Gastrocnemius medialis (tissue), 4 donors: ENCODE measurements around the gene LUC7L2. TPM values are rescaled to one million over a fixed set of nuclear protein-coding genes. Genes with fewer than 3 reads are reported as not detected.

Experiments
- ATAC-seq, 2 donors: fragments of 150-250 bp; one replicate each; pipeline ENCODE4 v1.9.1; 2016
- DNase-seq, 2 donors: peaks; one replicate each; pipeline ENCODE4 v3.0.0-alpha.2; 2019
- H3K27ac ChIP-seq, 4 donors: fragments of 200-600 bp; sonication (generic); 1 replicate in 1 of 4; 2 replicates in 3 of 4; pipeline ENCODE4 v1.5.1; 2016 to 2018; ENCODE audit warnings: mild to moderate bottlenecking in 2 of 4, moderate library complexity in 1 of 4
- H3K27me3 ChIP-seq, 3 donors: fragments of 200-600 bp; sonication (generic) in 2 of 3; 1 replicate in 1 of 3; 2 replicates in 2 of 3; pipeline versions ENCODE4 v1.5.1 to v1.6.0; 2016 to 2019; ENCODE audit warnings: mild to moderate bottlenecking in 1 of 3, moderate library complexity in 1 of 3
- H3K36me3 ChIP-seq, 2 donors: fragments of 200-600 bp; sonication (generic) in 1 of 2; one replicate each; pipeline ENCODE4 v1.5.1; 2017 to 2018
- H3K4me1 ChIP-seq, 2 donors: fragments of 200-600 bp; sonication (generic) in 1 of 2; one replicate each; pipeline ENCODE4 v1.5.1; 2016 to 2017; ENCODE audit warnings: mild to moderate bottlenecking in 2 of 2
- H3K4me3 ChIP-seq, 4 donors: fragments of 200-600 bp; sonication (generic) in 3 of 4; 1 replicate in 1 of 4; 2 replicates in 3 of 4; pipeline ENCODE4 v1.5.1; 2016 to 2019; ENCODE audit warnings: mild to moderate bottlenecking in 2 of 4
- H3K9me3 ChIP-seq, 3 donors: fragments of 200-600 bp; sonication (generic) in 2 of 3; 1 replicate in 1 of 3; 2 replicates in 2 of 3; pipeline ENCODE4 v1.5.1; 2016 to 2019
- CTCF ChIP-seq, 5 experiments: fragments of 450-650 bp in 3 of 5; fragments of 200-600 bp in 2 of 5; sonication (generic) in 2 of 5; IDR thresholded peaks in 4 of 5; conservative IDR thresholded peaks in 1 of 5; 1 replicate in 4 of 5; 2 replicates in 1 of 5; pipeline ENCODE4 v1.5.1; 2016 to 2019; ENCODE audit warnings: antibody characterized with exemption in 5 of 5, mild to moderate bottlenecking in 3 of 5, moderate library complexity in 3 of 5
- POLR2A ChIP-seq, 2 donors: fragments of 450-650 bp; IDR thresholded peaks; one replicate each; pipeline ENCODE4 v1.6.1; 2017; ENCODE audit warnings: antibody characterized with exemption in 2 of 2, mild to moderate bottlenecking in 2 of 2, moderate library complexity in 2 of 2
- in situ Hi-C, 4 donors: fragments of 200-750 bp; cut with MboI; loops; one replicate each; pipeline versions ENCODE4 v1.15.0 to v1.8.0; 2017; ENCODE audit warnings: low sequenced_read_pairs in 4 of 4
- intact Hi-C: fragments of 100-400 bp; cut with DNase I; formaldehyde crosslinking; loops from one replicate; pipeline ENCODE4 v1.15.1; 2023; ENCODE audit warnings: low total_unique reads
- total RNA-seq, 4 donors: library from RNA; depleted of rRNA; stranded (reverse); fragments of >200 nt; gene quantifications; one replicate each; pipeline versions ENCODE4 v1.1.0 to v1.2.3, GENCODE V29; 2016

The LUC7L2 gene
- total RNA-seq, 4 donors from 2014 or later, result 49.2 to 79.7 (median 54.0) TPM

- ATAC-seq (no peak), DNase-seq (no peak)
- Histone ChIP-seq H3K27ac (no peak overlapping the region), H3K9me3 (no peaks in the 10 kb centered on the region), H3K4me1 (peaks cover 71 to 83% of the 10 kb centered on the region in 2 donors), H3K27me3 (no peaks in the 10 kb centered on the region), H3K36me3 (peaks cover 0 to 2% of the 10 kb centered on the region in 2 donors), H3K4me3 (no peak overlapping the region)
- in situ Hi-C loops (loop anchor here in 1 of 4 donors (25.0 kb wide), 1 partner anchor 258 kb away; the partner anchor contains the start of gene ZC3HAV1), intact Hi-C loops (no loop called here)
- TF ChIP-seq CTCF (IDR thresholded peaks at IDR 0.05 in 4 of 5, conservative IDR thresholded peaks at IDR 0.05 in 1 of 5), result no peak
- TF ChIP-seq POLR2A (IDR thresholded peaks at IDR 0.05), result no peak
Measured at GRCh38 chr7:139370301-139370942, 10.7 kb downstream of the LUC7L2 start.

- Histone ChIP-seq H3K4me1 (peaks cover 66 to 78% of the 10 kb centered on the region in 2 donors), H3K9me3 (no peaks in the 10 kb centered on the region), H3K27me3 (no peaks in the 10 kb centered on the region), H3K27ac (no peak overlapping the region), H3K4me3 (no peak overlapping the region), H3K36me3 (peaks cover 0 to 6% of the 10 kb centered on the region in 2 donors)
- DNase-seq (no peak), ATAC-seq (no peak)
- in situ Hi-C loops, result loop anchor here in 1 of 4 donors (25.0 kb wide), 1 partner anchor 259 kb away; the partner anchor contains the start of gene ZC3HAV1
- intact Hi-C loops, result no loop called here
- no peak for TF ChIP-seq POLR2A (IDR thresholded peaks at IDR 0.05)
- TF ChIP-seq CTCF (IDR thresholded peaks at IDR 0.05 in 4 of 5, conservative IDR thresholded peaks at IDR 0.05 in 1 of 5), result no peak
Measured at GRCh38 chr7:139370943-139371313, 11.2 kb downstream of the LUC7L2 start.

- no peak for ATAC-seq
- Histone ChIP-seq H3K4me1 (peaks cover 49 to 57% of the 10 kb centered on the region in 2 donors), H3K36me3 (peaks cover 0 to 26% of the 10 kb centered on the region in 2 donors), H3K9me3 (no peaks in the 10 kb centered on the region), H3K4me3 (no peak overlapping the region), H3K27me3 (no peaks in the 10 kb centered on the region), H3K27ac (peak overlapping the region in 3 of 4 donors; percentile 16 to 31 (median 20))
- in situ Hi-C loops (loop anchor here in 1 of 4 donors (25.0 kb wide), 1 partner anchor 262 kb away; the partner anchor contains the start of gene ZC3HAV1), intact Hi-C loops (no loop called here)
- DNase-seq, result no peak
- TF ChIP-seq POLR2A (IDR thresholded peaks at IDR 0.05), result no peak
- no peak for TF ChIP-seq CTCF (IDR thresholded peaks at IDR 0.05 in 4 of 5, conservative IDR thresholded peaks at IDR 0.05 in 1 of 5)
Measured at GRCh38 chr7:139374246-139374645, 14.6 kb downstream of the LUC7L2 start.

- H3K27me3 ChIP-seq, result no peaks in the 10 kb centered on the region
- H3K9me3 ChIP-seq, result no peaks in the 10 kb centered on the region
- no peak overlapping the region for H3K4me3 ChIP-seq
- ATAC-seq (no peak), DNase-seq (no peak)
- intact Hi-C loops (no loop called here), in situ Hi-C loops (no loop called here)
- H3K27ac ChIP-seq, result peak overlapping the region in 1 of 4 donors; percentile 46
- TF ChIP-seq CTCF (IDR thresholded peaks at IDR 0.05 in 4 of 5, conservative IDR thresholded peaks at IDR 0.05 in 1 of 5) (no peak), POLR2A (IDR thresholded peaks at IDR 0.05) (no peak)
- H3K36me3 ChIP-seq, result peaks cover 0 to 50% of the 10 kb centered on the region in 2 donors
- H3K4me1 ChIP-seq, result no peaks in the 10 kb centered on the region
Measured at GRCh38 chr7:139382439-139382838, 22.7 kb downstream of the LUC7L2 start.
